Measurements from ENCODE around the gene NPTX1. TPM values are rescaled to one million over a fixed set of nuclear protein-coding genes. Genes with fewer than 3 reads are reported as not detected.

Gene NPTX1
- total RNA-seq, 4 donors from 2014 or later: 1.2 to 6.3 (median 3.8) TPM

DNA sequence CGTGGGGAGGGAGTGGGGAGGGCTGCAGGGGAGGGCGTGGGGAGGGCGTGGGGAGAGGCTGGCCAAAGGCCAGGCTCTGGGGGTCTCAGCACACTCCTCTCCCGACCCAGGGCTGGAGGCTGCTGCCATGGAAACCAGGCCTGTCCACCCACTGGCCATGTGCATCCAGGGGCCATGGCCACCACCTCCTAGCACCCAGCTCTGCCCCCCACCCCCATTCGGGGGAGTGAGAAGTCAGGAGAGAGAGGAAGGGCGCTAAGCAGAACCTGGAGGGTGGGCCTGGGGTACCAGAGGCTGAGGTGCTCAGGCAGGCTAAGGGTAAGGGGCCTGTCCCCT lies 31.8 kb downstream of the NPTX1 start:
- Histone ChIP-seq H3K27ac (no peak overlapping the region), H3K27me3 (peaks cover 8% of the 10 kb centered on the region), H3K36me3 (peaks cover 0 to 10% of the 10 kb centered on the region in 2 donors), H3K4me3 (no peak overlapping the region), H3K4me1 (peaks cover 0 to 3% (median 0%) of the 10 kb centered on the region in 3 donors), H3K9me3 (no peaks in the 10 kb centered on the region)
- ATAC-seq: no peak
- TF ChIP-seq, protein P1, sequence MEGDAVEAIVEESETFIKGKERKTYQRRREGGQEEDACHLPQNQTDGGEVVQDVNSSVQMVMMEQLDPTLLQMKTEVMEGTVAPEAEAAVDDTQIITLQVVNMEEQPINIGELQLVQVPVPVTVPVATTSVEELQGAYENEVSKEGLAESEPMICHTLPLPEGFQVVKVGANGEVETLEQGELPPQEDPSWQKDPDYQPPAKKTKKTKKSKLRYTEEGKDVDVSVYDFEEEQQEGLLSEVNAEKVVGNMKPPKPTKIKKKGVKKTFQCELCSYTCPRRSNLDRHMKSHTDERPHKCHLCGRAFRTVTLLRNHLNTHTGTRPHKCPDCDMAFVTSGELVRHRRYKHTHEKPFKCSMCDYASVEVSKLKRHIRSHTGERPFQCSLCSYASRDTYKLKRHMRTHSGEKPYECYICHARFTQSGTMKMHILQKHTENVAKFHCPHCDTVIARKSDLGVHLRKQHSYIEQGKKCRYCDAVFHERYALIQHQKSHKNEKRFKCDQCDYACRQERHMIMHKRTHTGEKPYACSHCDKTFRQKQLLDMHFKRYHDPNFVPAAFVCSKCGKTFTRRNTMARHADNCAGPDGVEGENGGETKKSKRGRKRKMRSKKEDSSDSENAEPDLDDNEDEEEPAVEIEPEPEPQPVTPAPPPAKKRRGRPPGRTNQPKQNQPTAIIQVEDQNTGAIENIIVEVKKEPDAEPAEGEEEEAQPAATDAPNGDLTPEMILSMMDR (IDR thresholded peaks at IDR 0.05): no peak
- TF ChIP-seq EP300 (IDR thresholded peaks at IDR 0.05) (no peak), POLR2A (IDR thresholded peaks at IDR 0.05) (no peak), POLR2AphosphoS5 (IDR thresholded peaks at IDR 0.05) (no peak)
- 60% methylated on average over 1 of the region's 6 CpGs; no CpG with 5 or more reads in 1 of the 2 donors for WGBS, 2 donors (ENCODE audit: low coverage in 1 of 2)

DNA sequence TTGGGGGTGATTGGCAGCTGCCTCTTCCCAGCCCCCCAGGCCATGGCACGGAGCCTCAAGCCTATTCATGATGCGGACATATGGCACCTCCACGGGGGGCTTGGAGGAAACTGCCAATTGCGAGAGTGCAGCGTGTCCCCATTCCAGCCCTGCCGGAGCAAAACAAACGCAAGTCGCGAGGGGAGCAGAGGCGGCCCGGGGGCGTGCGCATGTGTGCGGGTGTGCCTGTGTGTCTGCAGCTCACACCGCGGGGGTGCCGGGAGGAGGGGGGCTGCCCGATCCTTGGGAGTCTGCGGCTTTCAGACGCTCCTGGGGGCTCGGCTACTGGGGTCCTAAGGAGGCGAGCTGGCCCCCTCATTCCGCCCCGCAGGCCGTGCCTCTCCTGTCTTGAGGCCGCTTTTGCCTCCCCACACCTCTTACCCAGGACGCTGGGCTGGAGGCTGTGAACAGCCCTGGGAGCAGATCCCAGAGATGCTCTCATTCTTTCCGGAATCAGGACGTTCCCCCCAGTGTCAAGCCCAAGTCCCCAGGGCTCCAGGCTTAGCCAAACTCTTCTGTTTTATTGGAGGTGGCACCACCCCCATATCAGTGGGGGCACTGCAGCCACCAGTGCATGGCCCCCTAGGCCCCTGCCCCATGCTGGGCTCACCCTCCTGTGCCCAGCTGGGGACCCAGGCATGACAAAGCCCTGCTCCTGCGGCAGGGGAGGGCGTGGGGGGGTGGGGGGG lies 32.3 kb downstream of the NPTX1 start:
- 27% methylated on average over 3 of the region's 31 CpGs; no CpG with 5 or more reads in 1 of the 2 donors for WGBS, 2 donors (ENCODE audit: low coverage in 1 of 2)
- no peak for ATAC-seq
- Histone ChIP-seq H3K27me3 (peaks cover 8% of the 10 kb centered on the region), H3K9me3 (no peaks in the 10 kb centered on the region), H3K27ac (no peak overlapping the region), H3K4me3 (no peak overlapping the region), H3K36me3 (peaks cover 0 to 10% of the 10 kb centered on the region in 2 donors), H3K4me1 (no peaks in the 10 kb centered on the region)
- TF ChIP-seq POLR2AphosphoS5 (IDR thresholded peaks at IDR 0.05) (no peak), POLR2A (IDR thresholded peaks at IDR 0.05) (no peak), EP300 (IDR thresholded peaks at IDR 0.05) (no peak)
- TF ChIP-seq, protein P1 (IDR thresholded peaks at IDR 0.05): no peak

DNA sequence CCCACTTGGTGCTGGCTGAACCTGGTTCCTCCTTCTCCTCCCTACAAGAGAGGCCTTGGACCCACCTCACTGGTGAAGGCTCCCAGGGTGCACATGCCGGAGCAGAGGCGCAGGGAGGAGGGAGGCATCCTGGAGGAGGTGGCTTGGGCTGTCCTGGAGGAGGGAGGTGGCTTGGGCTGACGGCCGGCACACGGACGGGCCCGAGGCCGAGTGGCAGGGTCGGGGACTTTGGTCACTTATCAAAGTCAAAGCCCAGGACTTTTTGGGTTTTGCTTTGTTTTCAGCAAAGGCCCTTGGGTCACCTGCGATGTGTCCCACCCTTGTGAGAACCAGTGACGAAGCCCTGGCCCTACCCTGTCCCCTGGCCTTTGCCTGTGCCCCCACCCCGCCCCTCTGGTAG lies 32.9 kb downstream of the NPTX1 start:
- Histone ChIP-seq H3K36me3 (peaks cover 0 to 10% of the 10 kb centered on the region in 2 donors), H3K27me3 (peaks cover 8% of the 10 kb centered on the region), H3K4me1 (no peaks in the 10 kb centered on the region), H3K27ac (no peak overlapping the region), H3K9me3 (no peaks in the 10 kb centered on the region), H3K4me3 (no peak overlapping the region)
- 33% methylated on average over 6 of the region's 12 CpGs; no CpG with 5 or more reads in 1 of the 2 donors for WGBS, 2 donors (ENCODE audit: low coverage in 1 of 2)
- TF ChIP-seq POLR2AphosphoS5 (IDR thresholded peaks at IDR 0.05) (no peak), EP300 (IDR thresholded peaks at IDR 0.05) (no peak), POLR2A (IDR thresholded peaks at IDR 0.05) (no peak)
- TF ChIP-seq, protein P1 (IDR thresholded peaks at IDR 0.05): no peak
- ATAC-seq: no peak

DNA sequence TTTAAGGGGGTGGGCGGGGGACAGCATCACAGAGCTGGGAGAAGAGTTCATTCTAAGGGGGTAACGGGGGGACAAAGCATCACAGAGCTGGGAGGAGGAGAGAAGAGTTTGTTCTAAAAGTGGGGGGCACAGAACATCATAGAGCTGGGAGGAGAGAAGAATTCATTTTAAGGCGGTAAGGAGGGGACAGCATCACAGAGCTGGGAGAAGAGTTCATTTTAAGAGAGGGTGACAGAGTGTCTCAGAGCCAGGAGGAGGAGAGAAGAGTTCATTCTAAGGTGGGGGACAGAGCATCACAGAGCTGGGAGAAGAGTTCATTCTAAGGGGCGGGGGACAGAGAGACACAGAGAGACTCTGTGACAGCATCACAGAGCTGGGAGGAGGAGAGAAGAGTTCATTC lies 33.6 kb downstream of the NPTX1 start:
- Histone ChIP-seq H3K27ac (no peak overlapping the region), H3K9me3 (no peaks in the 10 kb centered on the region), H3K27me3 (peaks cover 8% of the 10 kb centered on the region), H3K4me1 (no peaks in the 10 kb centered on the region), H3K4me3 (no peak overlapping the region), H3K36me3 (peaks cover 0 to 12% of the 10 kb centered on the region in 2 donors)
- no peak for ATAC-seq
- TF ChIP-seq POLR2A (IDR thresholded peaks at IDR 0.05) (no peak), EP300 (IDR thresholded peaks at IDR 0.05) (no peak), POLR2AphosphoS5 (IDR thresholded peaks at IDR 0.05) (no peak)
- TF ChIP-seq, protein P1 (IDR thresholded peaks at IDR 0.05): no peak
- 93 to 100% methylated on average over 2 to 4 of the region's 4 CpGs for WGBS, 2 donors (ENCODE audit: low coverage in 1 of 2)

DNA sequence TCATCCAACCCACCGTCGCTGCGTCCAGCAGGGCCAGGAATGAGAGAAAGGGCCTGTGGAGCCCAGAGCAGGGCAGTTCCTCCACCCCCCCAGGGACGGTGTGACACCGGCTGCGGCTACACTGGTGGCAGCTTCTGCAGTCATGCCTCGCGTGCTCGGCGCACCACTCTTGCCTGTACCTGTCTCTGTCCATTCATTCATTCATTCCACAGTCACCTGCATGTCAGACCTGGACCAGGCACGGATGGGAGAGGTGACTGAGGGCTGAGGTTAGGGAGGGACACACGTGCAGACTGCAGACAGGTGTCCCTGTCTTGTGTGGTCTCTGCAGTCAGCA lies 34.1 kb downstream of the NPTX1 start:
- H3K27me3 ChIP-seq: peaks cover 8% of the 10 kb centered on the region

More for the DNA sequence above, 34.1 kb downstream of the NPTX1 start:
- no peak overlapping the region for H3K4me3 ChIP-seq
- TF ChIP-seq POLR2A (IDR thresholded peaks at IDR 0.05) (no peak), EP300 (IDR thresholded peaks at IDR 0.05) (no peak), POLR2AphosphoS5 (IDR thresholded peaks at IDR 0.05) (no peak)
- TF ChIP-seq, protein P1 (IDR thresholded peaks at IDR 0.05): no peak
- no peaks in the 10 kb centered on the region for H3K4me1 ChIP-seq
- no peak for ATAC-seq
- no peaks in the 10 kb centered on the region for H3K9me3 ChIP-seq
- 71 to 87% methylated on average over 1 to 9 of the region's 12 CpGs for WGBS, 2 donors (ENCODE audit: low coverage in 1 of 2)
- no peak overlapping the region for H3K27ac ChIP-seq
- peaks cover 0 to 16% of the 10 kb centered on the region in 2 donors for H3K36me3 ChIP-seq

Measured in gastroesophageal sphincter (tissue), 4 donors.